ENCODE measurements around the gene VAV2. TPM values are rescaled to one million over a fixed set of nuclear protein-coding genes. Genes with fewer than 3 reads are reported as not detected.

VAV2 gene
- total and polyA plus RNA-seq, 9 of the 15 experiments (the other 6 are each of a cell fraction or from before 2014, with no cell fraction given), result 0.01 to 2.7 (median 1.0) TPM; not detected in 1

GRCh38 chr9:133999851-134000265 lies 7.7 kb upstream of the VAV2 start (continued):
- no peak for TF ChIP-seq ZNF609 (CRISPR knock-in tag; IDR thresholded peaks at IDR 0.05; ENCODE audit: borderline replicate concordance)
- no peak for TF ChIP-seq FOXO4 (CRISPR knock-in tag; IDR thresholded peaks at IDR 0.05)
- no peak for TF ChIP-seq BCOR (IDR thresholded peaks at IDR 0.05)
- TF ChIP-seq SNIP1 (IDR thresholded peaks at IDR 0.05; ENCODE audit: low read depth), result no peak

Measured in K562 (cell line).